ENCODE results near the gene GFRA1. TPM values are rescaled to one million over a fixed set of nuclear protein-coding genes. Genes with fewer than 3 reads are reported as not detected.
A peak's percentile ranks its signal among the peaks of the same experiment; 100 is the strongest.

GFRA1 gene, protein sequence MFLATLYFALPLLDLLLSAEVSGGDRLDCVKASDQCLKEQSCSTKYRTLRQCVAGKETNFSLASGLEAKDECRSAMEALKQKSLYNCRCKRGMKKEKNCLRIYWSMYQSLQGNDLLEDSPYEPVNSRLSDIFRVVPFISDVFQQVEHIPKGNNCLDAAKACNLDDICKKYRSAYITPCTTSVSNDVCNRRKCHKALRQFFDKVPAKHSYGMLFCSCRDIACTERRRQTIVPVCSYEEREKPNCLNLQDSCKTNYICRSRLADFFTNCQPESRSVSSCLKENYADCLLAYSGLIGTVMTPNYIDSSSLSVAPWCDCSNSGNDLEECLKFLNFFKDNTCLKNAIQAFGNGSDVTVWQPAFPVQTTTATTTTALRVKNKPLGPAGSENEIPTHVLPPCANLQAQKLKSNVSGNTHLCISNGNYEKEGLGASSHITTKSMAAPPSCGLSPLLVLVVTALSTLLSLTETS
- total RNA-seq (2012; rRNA removed) (8.6 and 9.1 TPM in 2 replicates), polyA plus RNA-seq (2012; rRNA removed) (9.3 and 9.5 TPM in 2 replicates), Bru-seq, nascent RNA (percentile 59 among the genes with signal in this experiment), BruChase-seq, experiment 1, labeled RNA remaining after a 6-hour chase (percentile 56 among the genes with signal in this experiment), BruChase-seq, experiment 2, labeled RNA remaining after a 2-hour chase (percentile 49 among the genes with signal in this experiment)
- 4.5 and 9.8 TPM in 2 replicates for polyA plus RNA-seq (2012; cell fraction: cytosol; rRNA removed)
- polyA plus RNA-seq (2012; cell fraction: nucleus; rRNA removed; ENCODE audit: low replicate concordance), result 4.5 and 6.1 TPM in 2 replicates
- long read RNA-seq, full-length matches to known transcripts, result 9 of 31 reads
- long read RNA-seq, partial matches to known transcripts, result 6 of 31 reads
- long read RNA-seq, other reads (novel, unspliced or antisense), result 16 of 31 reads

DNA sequence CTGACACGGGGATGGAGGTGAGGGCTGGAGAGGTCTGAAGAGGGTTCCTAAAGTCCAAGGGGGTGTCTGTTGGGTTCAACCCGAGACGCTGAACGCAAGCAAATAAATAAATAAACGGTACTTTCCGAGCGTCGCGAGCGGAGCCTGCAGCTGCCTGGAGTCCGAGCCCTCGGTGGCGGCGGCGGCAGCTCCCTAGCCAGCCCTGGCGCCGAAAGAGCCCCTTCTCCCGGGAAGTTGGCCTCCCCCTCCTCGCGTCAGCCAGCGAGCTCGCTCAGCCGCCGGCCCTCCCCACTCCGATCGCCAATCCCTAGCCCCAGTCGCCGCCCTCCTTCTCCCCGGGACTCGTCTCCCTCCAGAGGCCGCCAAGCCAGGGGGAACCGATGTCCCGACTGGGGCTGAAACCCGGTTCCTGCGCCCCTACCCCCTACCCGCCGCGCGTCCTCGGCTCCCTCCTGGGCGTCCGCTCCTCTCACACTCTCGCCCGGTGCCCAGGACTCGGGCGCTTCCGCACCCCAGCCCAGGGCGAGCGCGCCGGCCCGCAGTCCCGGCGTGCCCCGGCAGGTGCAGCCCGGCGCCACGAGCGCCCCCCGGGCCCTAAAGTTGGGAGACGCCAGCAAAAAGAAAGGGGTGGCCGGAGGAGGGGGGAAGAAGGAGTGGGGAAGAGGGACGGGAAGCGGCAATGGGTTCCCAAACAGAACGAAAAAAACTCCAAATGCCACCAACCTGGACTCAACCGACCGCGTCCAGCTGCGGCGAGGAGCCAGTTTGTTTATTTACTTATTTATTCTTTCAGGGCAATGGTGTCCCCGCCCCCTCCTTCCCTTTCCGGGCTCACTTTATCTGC, at the start of gene GFRA1:
TSS of gene GFRA1 (minus strand) at position 767 of the 844 bp plus-strand sequence. CDS start 1,177 bp downstream, outside the sequence.
- H3K27me3 ChIP-seq (ENCODE audit: control insufficient read depth, insufficient read depth, low read length), result peaks cover 50% of the 10 kb centered on the region
- ATAC-seq (ENCODE audit: low read depth), result peak; percentile 38

More for the DNA sequence above, at the start of gene GFRA1:
- Histone ChIP-seq H2BK20ac (ENCODE audit: low read depth, low read length) (no peak within 1 kb of the TSS), H3K9me3 (ENCODE audit: control insufficient read depth, insufficient read depth, low read length) (no peaks in the 10 kb centered on the region), H4K20me1 (ENCODE audit: insufficient read depth, low read length) (no peaks in the 10 kb centered on the region), H3K4ac (ENCODE audit: low read depth, low read length) (peak within 1 kb of the TSS; percentile 36; the same call in 1 of the 2 replicates), H3K79me1 (ENCODE audit: low read depth in 1 of 2, low read length in 2 of 2) (no peaks in the 10 kb centered on the region), H3K23ac (ENCODE audit: low read depth, low read length) (peak within 1 kb of the TSS; percentile 73; the same call in 1 of the 2 replicates), H2BK15ac (ENCODE audit: low read depth, low read length) (no peak within 1 kb of the TSS), H3K18ac (ENCODE audit: low read depth, low read length) (no peak within 1 kb of the TSS), H3K36me3 (ENCODE audit: control insufficient read depth, insufficient read depth, low read length) (no peaks in the 10 kb centered on the region), H3K14ac (replicated peaks; ENCODE audit: low read depth, low read length) (no peak within 1 kb of the TSS), H2AFZ (replicated peaks; ENCODE audit: low read length, poor library complexity) (peak within 1 kb of the TSS; percentile 74), H3K27ac (ENCODE audit: insufficient read depth, low read length) (no peak within 1 kb of the TSS), H2BK5ac (ENCODE audit: low read depth, low read length, poor library complexity, severe bottlenecking) (no peak within 1 kb of the TSS), H3K4me2 (ENCODE audit: low read depth, low read length) (peak within 1 kb of the TSS; percentile 88), H2AK5ac (ENCODE audit: low read depth, low read length) (no peak within 1 kb of the TSS), H3K4me3 (ENCODE audit: insufficient read depth, low read depth, low read length) (peak within 1 kb of the TSS; percentile 47), H4K5ac (ENCODE audit: low read depth, low read length) (no peak within 1 kb of the TSS), H4K91ac (ENCODE audit: insufficient read depth, low read depth, low read length) (no peak within 1 kb of the TSS), H3K9me1 (ENCODE audit: insufficient read depth, low read length) (no peaks in the 10 kb centered on the region), H4K8ac (ENCODE audit: low read depth in 2 of 2, low read length in 2 of 2) (0 out of 4 replicates have a peak within 1 kb of the TSS, but pooled peaks of 1 of the 2 experiments have one; percentile 2), H2AK9ac (replicated peaks; ENCODE audit: low read depth, low read length, poor library complexity) (peak within 1 kb of the TSS; percentile 66), H3K4me1 (ENCODE audit: control insufficient read depth, insufficient read depth, low read length) (no peaks in the 10 kb centered on the region; the same call in 1 of the 2 replicates), H2BK120ac (ENCODE audit: low read depth, low read length) (peak within 1 kb of the TSS; percentile 26; the same call in 1 of the 2 replicates), H3K9ac (ENCODE audit: low read depth, low read length) (no peak within 1 kb of the TSS), H3K56ac (ENCODE audit: extremely low read depth, insufficient read depth, low read length) (no peak within 1 kb of the TSS)
- intact Hi-C loops (cut with micrococcal nuclease) (loop anchor here (1.0 to 10.0 kb wide), 4 partner anchors 88 to 473 kb away; no protein-coding TSS in a partner anchor), dilution Hi-C loops (cut with HindIII; ENCODE audit: low sequenced_read_pairs, unreplicated experiment) (no loop called here), in situ Hi-C loops (cut with MboI; ENCODE audit: low sequenced_read_pairs) (no loop called here)
- ChIA-PET CTCF (interaction anchor here (0.6 to 1.9 kb wide), 9 partner anchors 15 to 768 kb away, joined by 3 to 7 read pairs (median 3); no protein-coding TSS in a partner anchor), POLR2A (ENCODE audit: unreplicated experiment) (interaction anchor here (0.6 kb wide), 2 partner anchors 472 to 1090 kb away, joined by 4 read pairs; no protein-coding TSS in a partner anchor)
- no TSS peak for BruUV-seq (replicated peaks)
- TF ChIP-seq, protein P1, sequence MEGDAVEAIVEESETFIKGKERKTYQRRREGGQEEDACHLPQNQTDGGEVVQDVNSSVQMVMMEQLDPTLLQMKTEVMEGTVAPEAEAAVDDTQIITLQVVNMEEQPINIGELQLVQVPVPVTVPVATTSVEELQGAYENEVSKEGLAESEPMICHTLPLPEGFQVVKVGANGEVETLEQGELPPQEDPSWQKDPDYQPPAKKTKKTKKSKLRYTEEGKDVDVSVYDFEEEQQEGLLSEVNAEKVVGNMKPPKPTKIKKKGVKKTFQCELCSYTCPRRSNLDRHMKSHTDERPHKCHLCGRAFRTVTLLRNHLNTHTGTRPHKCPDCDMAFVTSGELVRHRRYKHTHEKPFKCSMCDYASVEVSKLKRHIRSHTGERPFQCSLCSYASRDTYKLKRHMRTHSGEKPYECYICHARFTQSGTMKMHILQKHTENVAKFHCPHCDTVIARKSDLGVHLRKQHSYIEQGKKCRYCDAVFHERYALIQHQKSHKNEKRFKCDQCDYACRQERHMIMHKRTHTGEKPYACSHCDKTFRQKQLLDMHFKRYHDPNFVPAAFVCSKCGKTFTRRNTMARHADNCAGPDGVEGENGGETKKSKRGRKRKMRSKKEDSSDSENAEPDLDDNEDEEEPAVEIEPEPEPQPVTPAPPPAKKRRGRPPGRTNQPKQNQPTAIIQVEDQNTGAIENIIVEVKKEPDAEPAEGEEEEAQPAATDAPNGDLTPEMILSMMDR (conservative IDR thresholded peaks at IDR 0.05; ENCODE audit: low read depth, low read length), result 0 out of 2 replicates have a peak, but pooled peaks have one; percentile 5
- TF ChIP-seq, protein P2, sequence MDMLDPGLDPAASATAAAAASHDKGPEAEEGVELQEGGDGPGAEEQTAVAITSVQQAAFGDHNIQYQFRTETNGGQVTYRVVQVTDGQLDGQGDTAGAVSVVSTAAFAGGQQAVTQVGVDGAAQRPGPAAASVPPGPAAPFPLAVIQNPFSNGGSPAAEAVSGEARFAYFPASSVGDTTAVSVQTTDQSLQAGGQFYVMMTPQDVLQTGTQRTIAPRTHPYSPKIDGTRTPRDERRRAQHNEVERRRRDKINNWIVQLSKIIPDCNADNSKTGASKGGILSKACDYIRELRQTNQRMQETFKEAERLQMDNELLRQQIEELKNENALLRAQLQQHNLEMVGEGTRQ (IDR thresholded peaks at IDR 0.05; ENCODE audit: low read depth, low read length), result no peak
- TF ChIP-seq MAFK (IDR thresholded peaks at IDR 0.05; ENCODE audit: low read depth, low read length), result no peak
- TF ChIP-seq, protein P3, sequence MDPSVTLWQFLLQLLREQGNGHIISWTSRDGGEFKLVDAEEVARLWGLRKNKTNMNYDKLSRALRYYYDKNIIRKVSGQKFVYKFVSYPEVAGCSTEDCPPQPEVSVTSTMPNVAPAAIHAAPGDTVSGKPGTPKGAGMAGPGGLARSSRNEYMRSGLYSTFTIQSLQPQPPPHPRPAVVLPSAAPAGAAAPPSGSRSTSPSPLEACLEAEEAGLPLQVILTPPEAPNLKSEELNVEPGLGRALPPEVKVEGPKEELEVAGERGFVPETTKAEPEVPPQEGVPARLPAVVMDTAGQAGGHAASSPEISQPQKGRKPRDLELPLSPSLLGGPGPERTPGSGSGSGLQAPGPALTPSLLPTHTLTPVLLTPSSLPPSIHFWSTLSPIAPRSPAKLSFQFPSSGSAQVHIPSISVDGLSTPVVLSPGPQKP (IDR thresholded peaks at IDR 0.05; ENCODE audit: borderline replicate concordance, low read depth, low read length), result no peak
- 1% methylated on average over 27 of the region's 72 CpGs; no CpG with 5 or more reads in 1 of the 2 experiments for WGBS, 2 experiments (ENCODE audit: extremely low coverage in 2 of 2, insufficient read length in 1 of 2)
- DNase-seq, result peak; percentile 7
